BJ (cell line): ENCODE results near the gene TGOLN2. TPM values are rescaled to one million over a fixed set of nuclear protein-coding genes. Genes with fewer than 3 reads are reported as not detected.

Experiments used
- CTCF ChIA-PET: fragments of 350-600 bp; formaldehyde crosslinking; extraction: SDS; loops from one replicate; lab custom pipeline; 2021; ENCODE audit warnings: antibody characterized with exemption, inconsistent platforms; lab: Yijun Ruan, JAX
- POLR2A ChIA-PET: fragments of 300-600 bp; sonication (Branson Sonifier 250); formaldehyde crosslinking; extraction: SDS; loops from one replicate; lab custom pipeline; 2021; ENCODE audit warnings: antibody characterized with exemption; lab: Charles Lee
- DNase-seq: peaks from one replicate; pipeline ENCODE4 v3.0.0-alpha.2; 2011; ENCODE audit warnings: low read depth
- H3K27me3 ChIP-seq: 2 replicates; pipeline ENCODE4 v1.6.0; 2011; ENCODE audit warnings: low read length; ENCODE audit not compliant: control insufficient read depth, insufficient read depth
- H3K36me3 ChIP-seq: 2 replicates; pipeline ENCODE4 v1.5.1; 2011; ENCODE audit warnings: low read length; ENCODE audit not compliant: control insufficient read depth, insufficient read depth
- H3K4me3 ChIP-seq: 2 replicates; pipeline ENCODE4 v1.5.1; 2011; ENCODE audit warnings: low read depth, mild to moderate bottlenecking, control low read depth, low read length
- CTCF ChIP-seq: IDR thresholded peaks from 2 replicates; pipeline ENCODE4 v1.5.1; 2011; ENCODE audit warnings: low read depth, mild to moderate bottlenecking, control low read depth, inconsistent platforms, low read length, moderate library complexity; ENCODE audit not compliant: insufficient read depth
- polyA plus RNA-seq: library from polyadenylated mRNA; depleted of rRNA; stranded (reverse); fragments of >200 nt; gene quantifications from 2 replicates; pipeline ENCODE4 v1.2.3, GENCODE V29; 2011

Gene TGOLN2
- polyA plus RNA-seq, 1 experiment, result 132 TPM

- POLR2A ChIA-PET, result no interaction called here
- Histone ChIP-seq H3K4me3 (no peak overlapping the region), H3K27me3 (no peaks in the 10 kb centered on the region), H3K36me3 (peaks cover 21% of the 10 kb centered on the region)
- no peak for TF ChIP-seq CTCF
- CTCF ChIA-PET, result interaction anchor here (0.7 to 1.4 kb wide), 2 partner anchors 12 to 238 kb away, joined by 3 to 4 read pairs; no protein-coding TSS in a partner anchor
- no peak for DNase-seq
These were observed 15.4 kb downstream of the TGOLN2 start for GRCh38 chr2:85312404-85312803.

DNA sequence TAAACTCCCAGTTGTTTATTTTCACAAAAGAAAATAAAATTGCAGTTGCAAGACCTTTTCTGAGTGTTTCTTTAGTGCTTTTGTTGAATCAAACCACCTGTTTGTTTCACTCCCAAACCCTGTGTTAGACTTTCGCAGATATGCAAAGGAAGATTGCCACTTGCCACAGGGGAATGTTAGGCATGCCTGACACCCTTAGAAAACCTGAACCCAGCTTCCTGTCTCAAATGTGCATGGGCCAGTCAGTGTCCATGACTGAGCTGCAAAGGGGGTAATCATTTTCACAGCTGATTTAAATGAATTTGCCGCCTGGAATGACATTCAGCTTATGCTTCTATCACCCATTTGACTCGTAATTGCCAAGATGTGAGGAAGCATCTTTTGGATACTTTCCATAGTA, 17.5 kb downstream of the TGOLN2 start:
- no peak for TF ChIP-seq CTCF
- Histone ChIP-seq H3K36me3 (peaks cover 29% of the 10 kb centered on the region), H3K27me3 (no peaks in the 10 kb centered on the region), H3K4me3 (no peak overlapping the region)
- ChIA-PET CTCF (interaction anchor here (0.7 to 4.6 kb wide), 4 partner anchors 10 to 243 kb away, joined by 4 to 23 read pairs (median 10); no protein-coding TSS in a partner anchor), POLR2A (no interaction called here)
- DNase-seq, result no peak

DNA sequence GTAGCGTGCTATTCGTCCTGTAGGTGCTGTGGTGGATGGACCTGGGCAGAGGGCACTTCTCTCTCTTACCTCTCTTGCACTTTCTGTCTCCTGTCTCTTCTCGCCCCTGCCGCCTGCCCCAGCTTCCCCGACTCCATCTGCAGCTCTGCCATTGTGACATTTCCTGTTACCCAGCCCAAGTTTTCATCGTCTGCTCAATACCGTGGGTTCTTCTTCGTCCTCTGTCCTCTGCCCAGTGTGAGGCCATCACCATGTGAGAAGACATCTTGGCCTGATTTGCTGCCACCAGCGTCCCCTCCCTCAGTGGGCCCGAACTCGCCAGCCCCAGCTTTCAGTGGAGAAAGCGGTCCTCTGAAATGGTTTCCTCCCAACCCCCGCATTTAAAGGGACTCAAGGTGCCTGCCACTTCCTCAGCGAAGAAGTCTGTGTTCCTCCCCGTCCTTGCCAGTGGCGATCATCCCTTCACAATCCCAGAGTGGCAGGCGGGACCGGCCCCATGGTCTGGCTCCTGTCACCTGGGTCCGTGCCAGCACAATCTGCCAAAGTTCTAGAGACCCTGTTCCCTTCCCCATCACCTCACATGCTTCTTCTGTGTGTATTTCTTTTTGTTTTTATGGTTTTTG, 18.0 kb downstream of the TGOLN2 start:
- CTCF ChIA-PET, result interaction anchor here (0.7 to 4.6 kb wide), 5 partner anchors 8 to 242 kb away, joined by 3 to 23 read pairs (median 4); no protein-coding TSS in a partner anchor
- no peak for DNase-seq
- POLR2A ChIA-PET, result interaction anchor here (0.8 kb wide), 1 partner anchor 244 kb away, joined by 3 read pairs; no protein-coding TSS in a partner anchor
- no peak overlapping the region for H3K4me3 ChIP-seq
- H3K27me3 ChIP-seq, result no peaks in the 10 kb centered on the region
- peaks cover 26% of the 10 kb centered on the region for H3K36me3 ChIP-seq
- no peak for TF ChIP-seq CTCF

DNA sequence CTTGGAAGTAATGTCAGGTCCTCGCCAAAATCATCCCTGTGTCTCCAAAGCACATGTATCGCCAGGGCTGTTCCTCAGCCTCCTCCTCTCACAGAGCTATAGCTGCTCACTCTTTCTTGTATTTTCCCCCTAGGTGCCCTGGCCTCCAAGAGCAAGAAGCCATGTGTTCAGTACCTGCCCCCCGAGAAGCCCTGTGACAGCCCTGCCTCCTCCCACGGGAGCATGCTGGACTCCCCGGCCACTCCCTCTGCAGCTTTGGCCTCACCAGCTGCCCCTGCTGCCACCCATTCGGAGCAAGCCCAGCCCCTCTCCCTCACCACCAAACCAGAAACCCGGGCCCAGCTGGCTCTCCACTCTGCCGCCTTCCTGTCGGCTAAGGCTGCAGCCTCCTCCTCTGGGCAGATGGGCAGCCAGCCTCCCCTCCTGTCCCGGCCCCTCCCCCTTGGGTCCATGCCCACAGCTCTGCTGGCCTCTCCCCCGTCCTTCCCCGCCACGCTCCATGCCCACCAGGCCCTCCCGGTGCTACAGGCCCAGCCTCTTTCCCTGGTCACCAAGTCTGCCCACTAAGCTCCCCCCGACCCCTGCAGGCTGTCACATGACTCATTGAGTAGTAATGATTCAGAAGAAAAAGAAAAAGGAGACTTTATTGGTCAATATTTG, 18.8 kb downstream of the TGOLN2 start:
- no peaks in the 10 kb centered on the region for H3K27me3 ChIP-seq
- POLR2A ChIA-PET, result interaction anchor here (0.8 kb wide), 1 partner anchor 243 kb away, joined by 3 read pairs; no protein-coding TSS in a partner anchor
- H3K4me3 ChIP-seq, result no peak overlapping the region
- TF ChIP-seq CTCF, result no peak
- no peak for DNase-seq
- CTCF ChIA-PET, result interaction anchor here (0.7 to 4.6 kb wide), 6 partner anchors 9 to 243 kb away, joined by 3 to 23 read pairs (median 4); no protein-coding TSS in a partner anchor
- peaks cover 23% of the 10 kb centered on the region for H3K36me3 ChIP-seq

DNA sequence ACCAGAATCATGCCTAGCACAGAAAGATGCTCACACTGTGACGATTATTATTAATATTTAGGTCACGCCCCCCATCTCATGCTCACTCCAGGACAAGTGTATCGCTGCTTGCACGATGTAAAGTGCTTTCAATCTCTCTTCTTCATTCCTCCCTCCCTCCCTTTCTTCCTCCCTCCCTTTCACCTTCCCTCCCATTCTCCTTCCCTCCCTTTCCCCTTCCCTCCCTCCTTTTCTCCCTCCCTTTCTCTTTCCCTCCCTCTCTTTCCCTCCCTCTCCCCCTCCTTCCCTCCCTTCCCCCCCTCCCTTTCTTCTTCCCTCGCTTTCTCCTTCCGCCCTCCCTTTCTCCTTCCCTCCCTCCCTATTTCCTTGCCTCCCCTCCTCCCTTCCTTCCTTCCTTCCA, 19.6 kb downstream of the TGOLN2 start:
- no peak for TF ChIP-seq CTCF
- Histone ChIP-seq H3K36me3 (peaks cover 19% of the 10 kb centered on the region), H3K27me3 (no peaks in the 10 kb centered on the region), H3K4me3 (no peak overlapping the region)
- ChIA-PET POLR2A (no interaction called here), CTCF (interaction anchor here (1.1 to 4.6 kb wide), 4 partner anchors 8 to 241 kb away, joined by 3 to 23 read pairs (median 11); no protein-coding TSS in a partner anchor)
- no peak for DNase-seq
